K562 (cell line): ENCODE data around the gene SLC6A4. TPM values are rescaled to one million over a fixed set of nuclear protein-coding genes. Genes with fewer than 3 reads are reported as not detected.

Source experiments
- ATAC-seq: fragments of 200-7000 bp; cut with Tn5 transposase; 3 replicates; pipeline ENCODE4 v1.9.1; 2020; ENCODE audit warnings: moderate library complexity
- BruUV-seq: library from RNA; stranded (reverse); fragments of 400-500 nt; replicated peaks from 2 replicates; lab custom pipeline; 2021; lab: Mats Ljungman, UMichigan
- CTCF ChIA-PET: fragments of 300-600 bp; formaldehyde crosslinking; extraction: SDS; loops from one replicate; lab custom pipeline; 2021; ENCODE audit warnings: low intra/inter-chr PET ratio; lab: Yijun Ruan, JAX
- POLR2A ChIA-PET: fragments of 300-600, 350-650 bp; sonication (Branson Sonifier 250); formaldehyde crosslinking; extraction: SDS; loops from one replicate; lab custom pipeline; 2021; ENCODE audit warnings: antibody characterized with exemption, inconsistent platforms; lab: Yijun Ruan, JAX
- DNase-seq, 4 experiments: peaks; one replicate each; pipeline versions ENCODE4 v3.0.0 to v3.0.0-alpha.2; 2011 to 2018; ENCODE audit warnings: low spot score in 3 of 4, mixed read lengths in 3 of 4; ENCODE audit errors: extremely low read depth in 1 of 4
- FAIRE-seq: peaks from 2 replicates; lab custom pipeline; 2011; peaks lifted over from hg19 to GRCh38; lab: Jason Lieb, UNC
- H2AFZ ChIP-seq: 2 replicates; pipeline ENCODE4 v1.6.0; 2011; ENCODE audit warnings: low read depth, low read length, control low read depth, inconsistent platforms
- H3K27ac ChIP-seq: fragments of 200-600 bp; 3 replicates; pipeline ENCODE4 v1.8.0; 2011; ENCODE audit warnings: low read depth, mild to moderate bottlenecking, control low read depth, inconsistent platforms, low read length, moderate library complexity, mixed read lengths; ENCODE audit errors: extremely low read depth
- H3K27me3 ChIP-seq, 2 experiments: fragments of 300-600 bp in 1 of 2; 2 replicates in 1 of 2; 3 replicates in 1 of 2; pipeline versions ENCODE4 v1.6.0 to v1.8.0; 2011; ENCODE audit warnings: inconsistent platforms in 2 of 2, low read length in 2 of 2, mild to moderate bottlenecking in 1 of 2, mixed read lengths in 1 of 2, moderate library complexity in 1 of 2; ENCODE audit not compliant: control insufficient read depth in 2 of 2, insufficient read depth in 2 of 2
- H3K36me3 ChIP-seq: fragments of 300-600 bp; 3 replicates; pipeline ENCODE4 v1.8.0; 2011; ENCODE audit warnings: mild to moderate bottlenecking, low read length, inconsistent platforms; ENCODE audit not compliant: control insufficient read depth, insufficient read depth
- H3K4me1 ChIP-seq, 2 experiments: fragments of 200-600 bp in 1 of 2; replicated peaks in 1 of 2; 2 replicates in 1 of 2; 3 replicates in 1 of 2; pipeline versions ENCODE4 v1.5.1 to v1.8.0; 2011; ENCODE audit warnings: inconsistent platforms in 2 of 2, low read length in 2 of 2, mild to moderate bottlenecking in 1 of 2, mixed read lengths in 1 of 2, moderate library complexity in 1 of 2; ENCODE audit not compliant: control insufficient read depth in 2 of 2, insufficient read depth in 2 of 2
- H3K4me2 ChIP-seq: 2 replicates; pipeline ENCODE4 v1.6.1; 2011; ENCODE audit warnings: low read length, control low read depth, inconsistent platforms, mixed read lengths; ENCODE audit not compliant: insufficient read depth
- H3K4me3 ChIP-seq: fragments of 200-600 bp; sonication (generic), shearing (Covaris generic); 2 replicates; pipeline ENCODE4 v1.5.1; 2016; ENCODE audit warnings: control low read depth, inconsistent platforms
- H3K79me2 ChIP-seq: fragments of 200-600 bp; 3 replicates; pipeline ENCODE4 v1.8.0; 2011; ENCODE audit warnings: low read length, inconsistent platforms; ENCODE audit not compliant: control insufficient read depth, insufficient read depth
- H3K9ac ChIP-seq, 2 experiments: 2 replicates each; pipeline versions ENCODE4 v1.6.0 to v1.6.1; 2011; ENCODE audit warnings: low read depth in 2 of 2, low read length in 2 of 2, control low read depth in 1 of 2, inconsistent platforms in 1 of 2, mild to moderate bottlenecking in 1 of 2, mixed read lengths in 1 of 2; ENCODE audit not compliant: insufficient read depth in 1 of 2
- H3K9me1 ChIP-seq: one replicate; pipeline ENCODE4 v1.6.0; 2011; ENCODE audit warnings: inconsistent platforms, mild to moderate bottlenecking, low read length, moderate library complexity; ENCODE audit not compliant: control insufficient read depth, insufficient read depth
- H3K9me3 ChIP-seq: replicated peaks from 2 replicates; pipeline ENCODE4 v1.5.1; 2011; ENCODE audit warnings: low read depth, low read length, inconsistent platforms; ENCODE audit not compliant: control insufficient read depth, insufficient read depth
- H4K20me1 ChIP-seq: replicated peaks from 2 replicates; pipeline ENCODE4 v1.6.1; 2011; ENCODE audit warnings: low read length, inconsistent platforms, mixed read lengths; ENCODE audit not compliant: control insufficient read depth, insufficient read depth
- CTBP1 ChIP-seq: fragments of 450-650 bp; IDR thresholded peaks from 2 replicates; pipeline ENCODE4 v1.6.1; 2016; ENCODE audit warnings: borderline replicate concordance
- ELF4 ChIP-seq: fragments of 450-650 bp; formaldehyde crosslinking; IDR thresholded peaks from 2 replicates; pipeline ENCODE4 v1.4.0; 2022; ENCODE audit warnings: missing genetic modification characterization
- UBTF ChIP-seq, 2 experiments: IDR thresholded peaks; 2 replicates each; pipeline ENCODE4 v1.6.1; 2012; ENCODE audit warnings: improper control_type of control experiment in 2 of 2, low read depth in 2 of 2, low read length in 2 of 2, borderline replicate concordance in 1 of 2
- WGBS: fragments of 100-300 bp; shearing (Covaris generic); methylation state at CpG from one replicate; pipeline ENCODE4 v1.1.6; 2016; ENCODE audit warnings: low coverage, mixed read lengths; ENCODE audit not compliant: insufficient coverage; ENCODE audit errors: missing lambda C conversion rate; 5-methylcytosine and 5-hydroxymethylcytosine counted together
- in situ Hi-C: fragments of 300-500 bp; cut with MboI; formaldehyde crosslinking; loops from 4 replicates; pipeline ENCODE4 v1.15.0; 2018; ENCODE audit warnings: inconsistent platforms, mixed read lengths
- intact Hi-C: fragments of 100-400 bp; cut with micrococcal nuclease; formaldehyde crosslinking; loops from 2 replicates; pipeline ENCODE4 v1.14.2; 2022
- polyA plus RNA-seq, 8 experiments: library from polyadenylated mRNA; depleted of rRNA in 4 of 8; stranded (reverse) in 5 of 8; unstranded in 3 of 8; fragments of >200 nt; fragmentation: Nextera tagmentation in 2 of 8; fragmentation: Illumina TruSeq in 1 of 8; extraction: Ambion mirVana in 2 of 8; extraction: Trizol in 1 of 8; gene quantifications; 2 replicates each; pipeline versions ENCODE4 v1.2.1 to v1.2.3, GENCODE V29; 2011 to 2014; ENCODE audit warnings: inconsistent platforms in 1 of 8, missing spikeins in 1 of 8
- total RNA-seq, 7 experiments: library from RNA; depleted of rRNA in 6 of 7; stranded (reverse); fragments of >200 nt in 6 of 7; fragmentation: Illumina TruSeq in 2 of 7; extraction: Trizol in 2 of 7; gene quantifications; 2 replicates each; pipeline versions ENCODE4 v1.2.1 to v1.2.3, GENCODE V29; 2011 to 2021; ENCODE audit warnings: low replicate concordance in 1 of 7

Gene SLC6A4
- total and polyA plus RNA-seq, 9 of the 15 experiments (the other 6 are each of a cell fraction or from before 2014, with no cell fraction given): 0.05 to 0.09 (median 0.07) TPM; not detected in 6

GRCh38 chr17:30238387-30239088, 3.0 kb upstream of the SLC6A4 start:
- 13% methylated on average over 27 of the region's 27 CpGs for WGBS
- in situ Hi-C loops: no loop called here
- H3K9me1 ChIP-seq: no peaks in the 10 kb centered on the region
- H2AFZ ChIP-seq: peak overlapping the region; percentile 49; the same call in 1 of the 2 replicates
- no peaks in the 10 kb centered on the region for H3K9me3 ChIP-seq
- H3K27ac ChIP-seq: no peak overlapping the region
- TF ChIP-seq CTBP1: peak; percentile 29; the same call in 1 of the 2 replicates
- TF ChIP-seq ELF4 (CRISPR knock-in tag): no peak
- 0 out of 4 replicates have a peak, but pooled peaks of 1 of the 2 experiments have one; percentile 20 for TF ChIP-seq UBTF (IDR thresholded peaks at IDR 0.05; ENCODE audit: borderline replicate concordance in 1 of 2, low read depth in 2 of 2, low read length in 2 of 2)
- TF ChIP-seq, all 486 proteins: peak for 2
- H3K4me1 ChIP-seq: peaks cover 3 to 32% of the 10 kb centered on the region in 2 experiments; a peak in 4 of 5 replicates
- no peak for FAIRE-seq
- ChIA-PET CTCF (no interaction called here), POLR2A (interaction anchor here (1.0 to 1.1 kb wide), 2 partner anchors 9 to 26 kb away, joined by 3 to 6 read pairs; no protein-coding TSS in a partner anchor)
- no peaks in the 10 kb centered on the region for H3K79me2 ChIP-seq
- H3K27me3 ChIP-seq: peaks cover 24 to 43% of the 10 kb centered on the region in 2 experiments
- no peaks in the 10 kb centered on the region for H3K36me3 ChIP-seq
- peak overlapping the region; percentile 4; the same call in 1 of the 2 replicates for H3K4me2 ChIP-seq
- peak; percentile 73 for ATAC-seq
- H4K20me1 ChIP-seq: peaks cover 6% of the 10 kb centered on the region; the same call in 1 of the 2 replicates
- no TSS peak for BruUV-seq
- no peak overlapping the region for H3K4me3 ChIP-seq
- H3K9ac ChIP-seq: peak overlapping the region in 1 of 2 experiments; percentile 45; a peak in 1 of 4 replicates
- DNase-seq: peak in 2 of 4 experiments; percentile 39 to 49
- intact Hi-C loops: no loop called here
